Head of caudate nucleus (tissue), 42 donors: ENCODE results near the gene SPPL3.
A peak's percentile ranks its signal among the peaks of the same experiment; 100 is the strongest.
"Not testable (repeated sequence)": the region's sequence is repeated elsewhere in the genome, so short reads cannot be mapped to it uniquely, and the experiment has no call there.

Source experiments
- DNase-seq, 42 donors: peaks; one replicate each; pipeline versions ENCODE4 v3.0.0 to v3.0.0-alpha.2; 2020 to 2021; ENCODE audit warnings: mixed read lengths in 7 of 42
- intact Hi-C: fragments of 100-400 bp; cut with DNase I; formaldehyde crosslinking; loops from one replicate; pipeline ENCODE4 v1.15.0; 2022

Gene SPPL3

GRCh38 chr12:120855823-120856588, 48.2 kb downstream of the SPPL3 start:
- intact Hi-C loops, result loop anchor here (10.0 kb wide), 1 partner anchor 49 kb away; the partner anchor contains the start of gene SPPL3
- DNase-seq, result peak in 1 of 42 donors; percentile 12

- intact Hi-C loops, result loop anchor here (10.0 kb wide), 1 partner anchor 50 kb away; the partner anchor contains the start of gene SPPL3
Observed at GRCh38 chr12:120854804-120855203, 49.4 kb downstream of the SPPL3 start.

GRCh38 chr12:120853188-120853587, 51.0 kb downstream of the SPPL3 start:
- intact Hi-C loops, result loop anchor here (10.0 kb wide), 1 partner anchor 52 kb away; the partner anchor contains the start of gene SPPL3
- DNase-seq, result no peak

More at GRCh38 chr12:120854804-120855203, 49.4 kb downstream of the SPPL3 start:
- no peak for DNase-seq

GRCh38 chr12:120851944-120852343, 52.2 kb downstream of the SPPL3 start:
- DNase-seq, result no peak
- intact Hi-C loops, result loop anchor here (10.0 kb wide), 1 partner anchor 53 kb away; the partner anchor contains the start of gene SPPL3

- intact Hi-C loops, result loop anchor here (10.0 kb wide), 1 partner anchor 53 kb away; the partner anchor contains the start of gene SPPL3
- DNase-seq, result no peak
Observed at GRCh38 chr12:120851444-120851843, 52.7 kb downstream of the SPPL3 start.

GRCh38 chr12:120849765-120850164, 54.4 kb downstream of the SPPL3 start:
- DNase-seq, result no peak
- intact Hi-C loops, result loop anchor here (10.0 kb wide), 1 partner anchor 55 kb away; the partner anchor contains the start of gene SPPL3

GRCh38 chr12:120847814-120848213, 56.3 kb downstream of the SPPL3 start:
- intact Hi-C loops, result no loop called here
- DNase-seq, result no peak

- intact Hi-C loops, result no loop called here
- DNase-seq, result no peak
Observed at GRCh38 chr12:120847392-120847791, 56.8 kb downstream of the SPPL3 start.

- intact Hi-C loops, result no loop called here
- no peak for DNase-seq
Observed at GRCh38 chr12:120846721-120847120, 57.4 kb downstream of the SPPL3 start.

- intact Hi-C loops, result no loop called here
- DNase-seq, result no peak
Observed at GRCh38 chr12:120845696-120846095, 58.5 kb downstream of the SPPL3 start.

GRCh38 chr12:120844768-120845449, 59.2 kb downstream of the SPPL3 start:
- intact Hi-C loops, result no loop called here
- peak in 15 of 42 donors; percentile 16 to 66 (median 38) for DNase-seq

GRCh38 chr12:120844297-120844696, 59.9 kb downstream of the SPPL3 start:
- intact Hi-C loops, result no loop called here
- peak in 3 of 42 donors; percentile 26 to 50 (median 43) for DNase-seq

- peak in 1 of 42 donors; percentile 36 for DNase-seq
Observed at GRCh38 chr12:120843472-120843871, 60.7 kb downstream of the SPPL3 start.

GRCh38 chr12:120842595-120842994, 61.6 kb downstream of the SPPL3 start:
- DNase-seq, result no peak
- intact Hi-C loops, result no loop called here

More at GRCh38 chr12:120843472-120843871, 60.7 kb downstream of the SPPL3 start:
- intact Hi-C loops, result no loop called here

- intact Hi-C loops, result no loop called here
- no peak for DNase-seq
Observed at GRCh38 chr12:120841525-120841924, 62.6 kb downstream of the SPPL3 start.

GRCh38 chr12:120839503-120839902, 64.7 kb downstream of the SPPL3 start:
- intact Hi-C loops, result no loop called here
- no peak for DNase-seq

GRCh38 chr12:120838629-120839383, 65.4 kb downstream of the SPPL3 start:
- not testable (repeated sequence) for DNase-seq

GRCh38 chr12:120836114-120836684, 68.0 kb downstream of the SPPL3 start:
- intact Hi-C loops, result no loop called here
- DNase-seq, result no peak

More at GRCh38 chr12:120838629-120839383, 65.4 kb downstream of the SPPL3 start:
- intact Hi-C loops, result not testable (repeated sequence)

- DNase-seq, result no peak
- intact Hi-C loops, result no loop called here
Observed at GRCh38 chr12:120835657-120836056, 68.5 kb downstream of the SPPL3 start.
